GM12878 (cell line): ENCODE data around the gene PRR5L. TPM values are rescaled to one million over a fixed set of nuclear protein-coding genes. Genes with fewer than 3 reads are reported as not detected.

Experiments
- BRCA1 ChIP-seq: IDR thresholded peaks from 2 replicates; pipeline ENCODE4 v1.6.1; 2011; ENCODE audit warnings: low read depth, low read length, improper control_type of control experiment
- CBFB ChIP-seq: IDR thresholded peaks from 2 replicates; pipeline ENCODE4 v1.6.1; 2016; ENCODE audit warnings: antibody characterized with exemption, low read depth
- E2F8 ChIP-seq: fragments of 450-650 bp; IDR thresholded peaks from 2 replicates; pipeline ENCODE4 v1.6.1; 2018; ENCODE audit warnings: mild to moderate bottlenecking, low read depth, moderate library complexity; ENCODE audit not compliant: partially characterized antibody
- TAF1 ChIP-seq: IDR thresholded peaks from 2 replicates; pipeline ENCODE4 v1.6.1; 2011; ENCODE audit warnings: mild to moderate bottlenecking, low read depth, low read length, borderline replicate concordance
- polyA plus RNA-seq, 11 experiments: library from polyadenylated mRNA; depleted of rRNA in 4 of 11; unstranded in 6 of 11; stranded (reverse) in 5 of 11; fragments of >200 nt; fragmentation: Nextera tagmentation in 4 of 11; fragmentation: Illumina TruSeq in 1 of 11; extraction: Ambion mirVana in 4 of 11; extraction: Trizol in 1 of 11; gene quantifications; 1 replicate in 1 of 11; 2 replicates in 10 of 11; pipeline versions ENCODE4 v1.2.1 to v1.2.3, GENCODE V29; 2011 to 2016; ENCODE audit warnings: inconsistent platforms in 2 of 11, missing spikeins in 2 of 11, low read depth in 1 of 11
- total RNA-seq, 4 experiments: library from RNA; depleted of rRNA in 3 of 4; stranded (reverse); fragments of >200 nt in 3 of 4; fragmentation: Illumina TruSeq in 1 of 4; extraction: Trizol in 1 of 4; gene quantifications; 2 replicates each; pipeline versions ENCODE4 v1.2.1 to v1.2.3, GENCODE V29; 2013 to 2021
- TF ChIP-seq, protein P1 (sequence below): IDR thresholded peaks from 2 replicates; pipeline ENCODE4 v1.6.1; 2011; ENCODE audit warnings: low read depth, low read length, improper control_type of control experiment, borderline replicate concordance
- TF ChIP-seq, protein P2 (sequence below): fragments of 450-650 bp; IDR thresholded peaks from 2 replicates; pipeline ENCODE4 v1.6.1; 2016; ENCODE audit warnings: mild to moderate bottlenecking
- TF ChIP-seq, protein P3 (sequence below): fragments of 450-650 bp; IDR thresholded peaks from 2 replicates; pipeline ENCODE4 v1.6.1; 2017; ENCODE audit warnings: mild to moderate bottlenecking, low read depth, inconsistent platforms; ENCODE audit not compliant: poor library complexity, severe bottlenecking

Gene PRR5L
- total and polyA plus RNA-seq, 10 of the 15 experiments (the other 5 are each of a cell fraction or from before 2014, with no cell fraction given): 0.11 to 4.2 (median 0.67) TPM; not detected in 1

- TF ChIP-seq, protein P1, sequence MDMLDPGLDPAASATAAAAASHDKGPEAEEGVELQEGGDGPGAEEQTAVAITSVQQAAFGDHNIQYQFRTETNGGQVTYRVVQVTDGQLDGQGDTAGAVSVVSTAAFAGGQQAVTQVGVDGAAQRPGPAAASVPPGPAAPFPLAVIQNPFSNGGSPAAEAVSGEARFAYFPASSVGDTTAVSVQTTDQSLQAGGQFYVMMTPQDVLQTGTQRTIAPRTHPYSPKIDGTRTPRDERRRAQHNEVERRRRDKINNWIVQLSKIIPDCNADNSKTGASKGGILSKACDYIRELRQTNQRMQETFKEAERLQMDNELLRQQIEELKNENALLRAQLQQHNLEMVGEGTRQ: no peak
- TF ChIP-seq TAF1 (no peak), E2F8 (no peak), CBFB (no peak), BRCA1 (no peak)
- TF ChIP-seq, protein P2, sequence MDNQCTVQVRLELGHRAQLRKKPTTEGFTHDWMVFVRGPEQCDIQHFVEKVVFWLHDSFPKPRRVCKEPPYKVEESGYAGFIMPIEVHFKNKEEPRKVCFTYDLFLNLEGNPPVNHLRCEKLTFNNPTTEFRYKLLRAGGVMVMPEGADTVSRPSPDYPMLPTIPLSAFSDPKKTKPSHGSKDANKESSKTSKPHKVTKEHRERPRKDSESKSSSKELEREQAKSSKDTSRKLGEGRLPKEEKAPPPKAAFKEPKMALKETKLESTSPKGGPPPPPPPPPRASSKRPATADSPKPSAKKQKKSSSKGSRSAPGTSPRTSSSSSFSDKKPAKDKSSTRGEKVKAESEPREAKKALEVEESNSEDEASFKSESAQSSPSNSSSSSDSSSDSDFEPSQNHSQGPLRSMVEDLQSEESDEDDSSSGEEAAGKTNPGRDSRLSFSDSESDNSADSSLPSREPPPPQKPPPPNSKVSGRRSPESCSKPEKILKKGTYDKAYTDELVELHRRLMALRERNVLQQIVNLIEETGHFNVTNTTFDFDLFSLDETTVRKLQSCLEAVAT: no peak
- TF ChIP-seq, protein P3, sequence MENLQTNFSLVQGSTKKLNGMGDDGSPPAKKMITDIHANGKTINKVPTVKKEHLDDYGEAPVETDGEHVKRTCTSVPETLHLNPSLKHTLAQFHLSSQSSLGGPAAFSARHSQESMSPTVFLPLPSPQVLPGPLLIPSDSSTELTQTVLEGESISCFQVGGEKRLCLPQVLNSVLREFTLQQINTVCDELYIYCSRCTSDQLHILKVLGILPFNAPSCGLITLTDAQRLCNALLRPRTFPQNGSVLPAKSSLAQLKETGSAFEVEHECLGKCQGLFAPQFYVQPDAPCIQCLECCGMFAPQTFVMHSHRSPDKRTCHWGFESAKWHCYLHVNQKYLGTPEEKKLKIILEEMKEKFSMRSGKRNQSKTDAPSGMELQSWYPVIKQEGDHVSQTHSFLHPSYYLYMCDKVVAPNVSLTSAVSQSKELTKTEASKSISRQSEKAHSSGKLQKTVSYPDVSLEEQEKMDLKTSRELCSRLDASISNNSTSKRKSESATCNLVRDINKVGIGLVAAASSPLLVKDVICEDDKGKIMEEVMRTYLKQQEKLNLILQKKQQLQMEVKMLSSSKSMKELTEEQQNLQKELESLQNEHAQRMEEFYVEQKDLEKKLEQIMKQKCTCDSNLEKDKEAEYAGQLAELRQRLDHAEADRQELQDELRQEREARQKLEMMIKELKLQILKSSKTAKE: no peak
Measured at GRCh38 chr11:36253238-36253637, 42.9 kb upstream of the PRR5L start (continued).
